HG03457 (cell line): ENCODE measurements around the gene NUP214.
"Not testable (repeated sequence)": the region's sequence is repeated elsewhere in the genome, so short reads cannot be mapped to it uniquely, and the experiment has no call there.

ENCODE experiments used
- ATAC-seq: cut with Tn5 transposase; IDR thresholded peaks from one replicate; pipeline ENCODE4 v1.9.1; 2021; ENCODE audit warnings: moderate number of reproducible peaks; ENCODE audit not compliant: unreplicated experiment

NUP214 gene

GRCh38 chr9:131191857-131192256 lies 66.5 kb downstream of the NUP214 start:
- ATAC-seq, result no peak

GRCh38 chr9:131193051-131193450 lies 67.7 kb downstream of the NUP214 start:
- ATAC-seq, result no peak

- ATAC-seq, result no peak
Observed at GRCh38 chr9:131194762-131195161, 69.4 kb downstream of the NUP214 start.

GRCh38 chr9:131197160-131197911 lies 72.0 kb downstream of the NUP214 start:
- ATAC-seq, result no peak

- ATAC-seq, result no peak
Observed at GRCh38 chr9:131198041-131198715, 72.8 kb downstream of the NUP214 start.

GRCh38 chr9:131201856-131202255 lies 76.5 kb downstream of the NUP214 start:
- no peak for ATAC-seq

- no peak for ATAC-seq
Observed at GRCh38 chr9:131203431-131204218, 78.2 kb downstream of the NUP214 start.

- ATAC-seq, result no peak
Observed at GRCh38 chr9:131204285-131204684, 78.9 kb downstream of the NUP214 start.

- no peak for ATAC-seq
Observed at GRCh38 chr9:131206495-131206894, 81.1 kb downstream of the NUP214 start.

GRCh38 chr9:131211920-131212319 lies 86.5 kb downstream of the NUP214 start:
- ATAC-seq, result not testable (repeated sequence)

- ATAC-seq, result no peak
Observed at GRCh38 chr9:131214286-131214856, 89.0 kb downstream of the NUP214 start.

- ATAC-seq, result no peak
Observed at GRCh38 chr9:131214876-131215275, 89.5 kb downstream of the NUP214 start.

GRCh38 chr9:131216806-131217205 lies 91.4 kb downstream of the NUP214 start:
- ATAC-seq, result no peak

GRCh38 chr9:131217331-131218031 lies 92.1 kb downstream of the NUP214 start:
- no peak for ATAC-seq

- no peak for ATAC-seq
Observed at GRCh38 chr9:131218370-131218769, 93.0 kb downstream of the NUP214 start.

- ATAC-seq, result no peak
Observed at GRCh38 chr9:131220485-131220884, 95.1 kb downstream of the NUP214 start.

- ATAC-seq, result no peak
Observed at GRCh38 chr9:131222460-131222859, 97.1 kb downstream of the NUP214 start.

GRCh38 chr9:131226226-131226625 lies 100.8 kb downstream of the NUP214 start:
- no peak for ATAC-seq

GRCh38 chr9:131227112-131227958 lies 101.9 kb downstream of the NUP214 start:
- ATAC-seq, result no peak

- no peak for ATAC-seq
Observed at GRCh38 chr9:131227959-131228460, 102.6 kb downstream of the NUP214 start.
